IPS-15b (cell line): ENCODE measurements around the gene PDZRN3.

Experiments used
- H3K27me3 ChIP-seq: one replicate; pipeline ENCODE4 v1.6.1; 2013; ENCODE audit warnings: low read length; ENCODE audit not compliant: control insufficient read depth, insufficient read depth
- H3K36me3 ChIP-seq: one replicate; pipeline ENCODE4 v1.6.1; 2013; ENCODE audit warnings: low read length; ENCODE audit not compliant: control insufficient read depth, insufficient read depth
- H3K4me1 ChIP-seq: one replicate; pipeline ENCODE4 v1.6.1; 2013; ENCODE audit warnings: mild to moderate bottlenecking, low read length; ENCODE audit not compliant: control insufficient read depth, insufficient read depth
- H3K4me3 ChIP-seq: one replicate; pipeline ENCODE4 v1.5.1; 2013; ENCODE audit warnings: low read depth, low read length
- H3K9ac ChIP-seq: one replicate; pipeline ENCODE4 v1.6.1; 2013; ENCODE audit warnings: low read depth, mild to moderate bottlenecking, low read length
- H3K9me3 ChIP-seq: one replicate; pipeline ENCODE4 v1.6.1; 2013; ENCODE audit warnings: mild to moderate bottlenecking, low read length; ENCODE audit not compliant: control insufficient read depth, insufficient read depth

The PDZRN3 gene

DNA sequence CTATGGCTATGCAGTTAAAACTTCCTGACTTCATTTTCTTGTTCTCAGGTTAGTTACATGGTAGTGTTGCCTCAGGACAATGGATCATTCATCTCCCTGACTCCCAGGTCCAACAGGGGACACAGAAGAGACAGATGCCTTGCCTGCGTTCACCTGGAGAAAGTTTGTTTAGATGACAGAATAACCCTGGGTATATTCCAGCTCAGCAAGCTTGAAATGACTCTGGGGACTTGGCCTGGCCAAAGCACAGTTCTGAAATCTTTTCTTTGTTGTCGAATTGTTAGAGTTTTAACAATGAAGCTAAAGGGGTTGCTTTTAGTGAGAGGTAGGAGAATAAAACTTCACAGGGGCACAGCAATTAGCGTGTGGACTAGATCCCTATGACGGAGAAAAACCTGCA, 206.1 kb downstream of the PDZRN3 start:
- no peak overlapping the region for H3K4me3 ChIP-seq
- H3K36me3 ChIP-seq, result no peaks in the 10 kb centered on the region
- no peaks in the 10 kb centered on the region for H3K4me1 ChIP-seq
- H3K9me3 ChIP-seq, result no peaks in the 10 kb centered on the region
- no peaks in the 10 kb centered on the region for H3K27me3 ChIP-seq
- peak overlapping the region; percentile 1 for H3K9ac ChIP-seq

GRCh38 chr3:73415118-73415517, 209.6 kb downstream of the PDZRN3 start:
- Histone ChIP-seq H3K27me3 (no peaks in the 10 kb centered on the region), H3K9me3 (no peaks in the 10 kb centered on the region)

GRCh38 chr3:73413619-73414018, 211.1 kb downstream of the PDZRN3 start:
- no peaks in the 10 kb centered on the region for H3K36me3 ChIP-seq
- H3K9ac ChIP-seq, result no peak overlapping the region
- H3K4me1 ChIP-seq, result no peaks in the 10 kb centered on the region
- no peaks in the 10 kb centered on the region for H3K27me3 ChIP-seq
- no peaks in the 10 kb centered on the region for H3K9me3 ChIP-seq
- H3K4me3 ChIP-seq, result no peak overlapping the region

More at GRCh38 chr3:73415118-73415517, 209.6 kb downstream of the PDZRN3 start:
- no peaks in the 10 kb centered on the region for H3K4me1 ChIP-seq
- H3K9ac ChIP-seq, result no peak overlapping the region
- no peak overlapping the region for H3K4me3 ChIP-seq
- H3K36me3 ChIP-seq, result no peaks in the 10 kb centered on the region

GRCh38 chr3:73411993-73412392, 212.7 kb downstream of the PDZRN3 start:
- Histone ChIP-seq H3K9ac (no peak overlapping the region), H3K36me3 (no peaks in the 10 kb centered on the region), H3K27me3 (no peaks in the 10 kb centered on the region)

DNA sequence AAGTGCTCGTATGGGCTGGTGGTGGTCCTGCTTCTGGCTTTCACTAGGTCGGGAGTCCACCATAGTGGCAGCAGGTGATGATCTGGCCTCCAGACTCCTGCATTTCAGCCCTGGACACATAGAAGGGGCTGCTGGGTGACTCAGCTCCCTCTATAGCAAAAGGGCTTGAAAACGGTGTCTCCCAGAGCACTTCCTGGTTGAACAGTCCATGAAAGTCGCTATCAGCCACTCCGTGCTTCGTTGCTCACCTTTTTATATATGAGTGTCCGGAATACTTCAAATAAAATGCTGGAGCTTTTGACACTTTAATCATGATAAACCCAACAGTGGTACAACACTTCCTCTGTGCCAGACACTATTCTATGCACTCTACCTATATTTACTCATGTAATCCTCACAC, 213.2 kb downstream of the PDZRN3 start:
- Histone ChIP-seq H3K4me1 (no peaks in the 10 kb centered on the region), H3K9ac (no peak overlapping the region), H3K4me3 (no peak overlapping the region), H3K9me3 (no peaks in the 10 kb centered on the region), H3K27me3 (no peaks in the 10 kb centered on the region), H3K36me3 (no peaks in the 10 kb centered on the region)

More at GRCh38 chr3:73411993-73412392, 212.7 kb downstream of the PDZRN3 start:
- H3K4me1 ChIP-seq, result no peaks in the 10 kb centered on the region
- no peak overlapping the region for H3K4me3 ChIP-seq
- no peaks in the 10 kb centered on the region for H3K9me3 ChIP-seq

- no peaks in the 10 kb centered on the region for H3K27me3 ChIP-seq
- no peak overlapping the region for H3K4me3 ChIP-seq
- H3K9me3 ChIP-seq, result no peaks in the 10 kb centered on the region
- no peaks in the 10 kb centered on the region for H3K36me3 ChIP-seq
- no peaks in the 10 kb centered on the region for H3K4me1 ChIP-seq
- H3K9ac ChIP-seq, result no peak overlapping the region
Measured at GRCh38 chr3:73409138-73409763, 215.5 kb downstream of the PDZRN3 start.

DNA sequence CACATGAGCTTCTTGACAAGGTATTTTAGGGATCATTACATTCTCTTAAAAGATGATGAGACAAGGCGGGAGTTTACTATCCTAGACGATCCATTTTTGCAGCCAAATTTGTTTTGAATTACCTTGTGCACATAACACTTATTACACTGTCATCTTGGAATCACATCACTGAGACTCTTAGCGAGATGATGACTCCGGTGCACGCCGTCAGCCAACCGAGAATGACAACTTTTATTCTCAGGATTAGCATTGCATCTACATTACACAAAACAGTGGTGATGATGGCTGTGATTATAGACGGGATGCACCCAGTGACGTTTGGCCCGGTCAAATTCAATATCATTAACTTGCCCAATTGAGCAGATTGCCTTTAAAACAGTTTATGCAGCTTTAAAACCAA, 216.1 kb downstream of the PDZRN3 start:
- Histone ChIP-seq H3K9ac (no peak overlapping the region), H3K36me3 (no peaks in the 10 kb centered on the region), H3K4me1 (no peaks in the 10 kb centered on the region), H3K4me3 (no peak overlapping the region), H3K27me3 (no peaks in the 10 kb centered on the region), H3K9me3 (no peaks in the 10 kb centered on the region)

DNA sequence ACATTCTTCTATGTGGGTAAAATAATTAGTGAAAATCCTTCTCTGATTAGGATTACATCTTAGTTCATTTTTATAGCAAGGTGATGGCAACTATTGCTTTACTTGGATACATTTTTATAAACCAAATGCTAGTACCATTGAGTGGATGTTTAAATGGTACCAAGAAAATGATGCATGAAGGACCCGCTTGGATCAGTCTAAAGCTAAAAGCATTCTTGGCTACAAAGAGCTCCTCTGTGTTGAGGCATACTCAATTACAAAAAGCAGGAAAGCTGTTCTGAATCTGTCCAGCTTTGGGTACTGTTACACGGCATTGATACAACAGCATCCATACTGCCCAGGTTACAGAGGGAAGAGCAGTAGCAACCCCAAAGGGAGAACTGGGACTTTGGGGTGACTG, 217.2 kb downstream of the PDZRN3 start:
- no peaks in the 10 kb centered on the region for H3K4me1 ChIP-seq
- no peak overlapping the region for H3K4me3 ChIP-seq
- no peak overlapping the region for H3K9ac ChIP-seq
- H3K9me3 ChIP-seq, result no peaks in the 10 kb centered on the region
- no peaks in the 10 kb centered on the region for H3K36me3 ChIP-seq
- no peaks in the 10 kb centered on the region for H3K27me3 ChIP-seq

DNA sequence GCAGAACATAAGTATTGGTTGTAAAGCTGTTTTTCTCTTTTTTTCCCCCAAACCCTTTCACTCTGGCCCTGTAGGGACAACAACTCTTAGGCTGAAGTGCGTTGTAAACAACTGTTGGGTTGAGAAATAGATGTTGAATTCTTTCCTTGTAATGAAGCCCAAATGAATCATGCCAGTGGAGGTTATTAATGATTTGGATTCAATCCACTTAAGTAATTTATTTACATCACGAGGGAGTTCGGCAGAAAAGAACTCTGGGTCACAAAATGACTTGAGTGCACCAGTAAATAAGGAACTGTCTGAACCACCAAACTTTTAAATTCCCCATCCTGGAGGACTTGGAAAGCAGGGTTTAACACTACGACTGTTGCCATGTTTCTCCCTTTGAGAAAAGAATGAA, 218.9 kb downstream of the PDZRN3 start:
- Histone ChIP-seq H3K36me3 (no peaks in the 10 kb centered on the region), H3K4me3 (no peak overlapping the region), H3K4me1 (no peaks in the 10 kb centered on the region), H3K9ac (no peak overlapping the region), H3K9me3 (no peaks in the 10 kb centered on the region), H3K27me3 (no peaks in the 10 kb centered on the region)

GRCh38 chr3:73405000-73405399, 219.7 kb downstream of the PDZRN3 start:
- Histone ChIP-seq H3K36me3 (no peaks in the 10 kb centered on the region), H3K4me3 (no peak overlapping the region), H3K9ac (no peak overlapping the region), H3K27me3 (no peaks in the 10 kb centered on the region), H3K9me3 (no peaks in the 10 kb centered on the region), H3K4me1 (no peaks in the 10 kb centered on the region)

DNA sequence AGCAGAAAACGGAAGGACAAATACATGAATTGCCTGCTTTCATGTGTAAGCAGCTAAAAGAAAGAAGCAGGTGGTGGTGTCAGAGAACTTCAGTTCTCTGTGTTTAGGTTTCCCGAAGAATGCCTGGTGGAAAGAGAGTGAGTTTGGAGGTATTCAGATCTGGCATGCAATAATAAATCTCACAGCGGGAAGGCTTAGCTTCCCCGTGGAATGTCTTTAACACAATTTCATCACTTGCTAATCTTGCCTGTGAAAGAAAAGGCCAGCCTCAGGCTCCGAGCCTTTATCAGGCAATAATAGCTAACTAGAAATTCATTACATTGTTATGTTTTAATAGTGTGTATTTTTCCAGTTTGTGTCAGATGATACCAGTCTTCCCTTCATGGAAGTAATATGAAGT, 220.3 kb downstream of the PDZRN3 start:
- Histone ChIP-seq H3K4me1 (no peaks in the 10 kb centered on the region), H3K36me3 (no peaks in the 10 kb centered on the region), H3K9ac (no peak overlapping the region), H3K27me3 (no peaks in the 10 kb centered on the region), H3K4me3 (no peak overlapping the region), H3K9me3 (no peaks in the 10 kb centered on the region)

- Histone ChIP-seq H3K36me3 (no peaks in the 10 kb centered on the region), H3K27me3 (no peaks in the 10 kb centered on the region), H3K9ac (no peak overlapping the region), H3K9me3 (no peaks in the 10 kb centered on the region), H3K4me3 (no peak overlapping the region), H3K4me1 (no peaks in the 10 kb centered on the region)
Measured at GRCh38 chr3:73403444-73403843, 221.3 kb downstream of the PDZRN3 start.
